Uterus (tissue), 4 donors: Measurements from ENCODE around the gene LRRC3B. TPM values are rescaled to one million over a fixed set of nuclear protein-coding genes. Genes with fewer than 3 reads are reported as not detected.

Experiments used
- DNase-seq, 2 donors: peaks; one replicate each; pipeline ENCODE4 v3.0.0-alpha.2; 2019 to 2020
- H3K27ac ChIP-seq, 2 donors: fragments of 200-600 bp; sonication (generic); 1 replicate in 1 of 2; 2 replicates in 1 of 2; pipeline ENCODE4 v1.5.1; 2016 to 2018
- H3K27me3 ChIP-seq, 2 donors: fragments of 200-600 bp; sonication (generic); one replicate each; pipeline ENCODE4 v1.5.1; 2018 to 2019; ENCODE audit warnings: control low read depth in 1 of 2
- H3K36me3 ChIP-seq, 2 donors: fragments of 200-600 bp; sonication (generic); one replicate each; pipeline ENCODE4 v1.5.1; 2019; ENCODE audit warnings: control low read depth in 1 of 2
- H3K4me1 ChIP-seq, 2 donors: fragments of 200-600 bp; sonication (generic); one replicate each; pipeline ENCODE4 v1.5.1; 2018 to 2019; ENCODE audit warnings: control low read depth in 1 of 2
- H3K4me3 ChIP-seq, 2 donors: fragments of 200-600 bp; sonication (generic); 1 replicate in 1 of 2; 2 replicates in 1 of 2; pipeline ENCODE4 v1.5.1; 2018 to 2019; ENCODE audit warnings: mild to moderate bottlenecking in 1 of 2
- H3K9me3 ChIP-seq, 2 donors: fragments of 200-600 bp; sonication (generic); one replicate each; pipeline ENCODE4 v1.5.1; 2019; ENCODE audit warnings: control low read depth in 1 of 2
- POLR2A ChIP-seq, 2 donors: fragments of 450-650 bp; IDR thresholded peaks; one replicate each; pipeline ENCODE4 v1.6.1; 2016; ENCODE audit warnings: antibody characterized with exemption in 2 of 2, mild to moderate bottlenecking in 1 of 2, moderate library complexity in 1 of 2
- intact Hi-C: fragments of 100-400 bp; cut with DNase I; formaldehyde crosslinking; loops from one replicate; pipeline ENCODE4 v1.15.1; 2023; ENCODE audit warnings: low total_unique reads
- total RNA-seq, 4 donors: library from RNA; depleted of rRNA in 3 of 4; stranded (reverse); fragments of >200 nt in 3 of 4; gene quantifications; one replicate each; pipeline versions ENCODE4 v1.1.0 to v1.2.4, GENCODE V29; 2014 to 2023
- TF ChIP-seq, protein P1 (sequence below), 4 experiments: fragments of 200-600 bp in 2 of 4; fragments of 450-650 bp in 2 of 4; sonication (generic) in 2 of 4; IDR thresholded peaks; one replicate each; pipeline ENCODE4 v1.5.1; 2016 to 2019; ENCODE audit warnings: antibody characterized with exemption in 4 of 4, mild to moderate bottlenecking in 2 of 4, moderate library complexity in 1 of 4
- donor health status: DM: yes; HTN: yes; CAD: no.

Gene LRRC3B
- total RNA-seq, 4 donors from 2014 or later: 0.26 to 14.0 (median 1.3) TPM; not detected in 1

DNA sequence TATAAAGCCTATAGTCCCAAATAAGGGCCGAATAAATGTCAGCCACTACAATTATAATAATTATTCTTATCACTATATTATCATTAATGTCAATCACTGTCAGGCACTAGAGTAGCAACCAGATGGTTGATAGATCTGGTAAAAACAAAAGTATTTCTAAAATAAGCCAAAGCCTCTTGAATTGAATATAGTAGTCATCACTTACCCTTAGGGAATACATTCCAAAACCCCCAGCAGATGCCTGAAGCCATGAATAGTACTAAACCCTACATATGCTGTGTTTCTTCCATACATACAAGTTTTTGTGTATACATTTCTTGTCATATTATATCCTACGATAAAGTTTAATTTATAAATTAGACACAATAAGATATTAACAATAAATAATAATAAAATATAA, 59.1 kb downstream of the LRRC3B start:
- Histone ChIP-seq H3K36me3 (no peaks in the 10 kb centered on the region), H3K4me3 (no peak overlapping the region), H3K9me3 (no peaks in the 10 kb centered on the region), H3K27me3 (no peaks in the 10 kb centered on the region), H3K4me1 (no peaks in the 10 kb centered on the region), H3K27ac (no peak overlapping the region)
- intact Hi-C loops: no loop called here
- TF ChIP-seq, protein P1, sequence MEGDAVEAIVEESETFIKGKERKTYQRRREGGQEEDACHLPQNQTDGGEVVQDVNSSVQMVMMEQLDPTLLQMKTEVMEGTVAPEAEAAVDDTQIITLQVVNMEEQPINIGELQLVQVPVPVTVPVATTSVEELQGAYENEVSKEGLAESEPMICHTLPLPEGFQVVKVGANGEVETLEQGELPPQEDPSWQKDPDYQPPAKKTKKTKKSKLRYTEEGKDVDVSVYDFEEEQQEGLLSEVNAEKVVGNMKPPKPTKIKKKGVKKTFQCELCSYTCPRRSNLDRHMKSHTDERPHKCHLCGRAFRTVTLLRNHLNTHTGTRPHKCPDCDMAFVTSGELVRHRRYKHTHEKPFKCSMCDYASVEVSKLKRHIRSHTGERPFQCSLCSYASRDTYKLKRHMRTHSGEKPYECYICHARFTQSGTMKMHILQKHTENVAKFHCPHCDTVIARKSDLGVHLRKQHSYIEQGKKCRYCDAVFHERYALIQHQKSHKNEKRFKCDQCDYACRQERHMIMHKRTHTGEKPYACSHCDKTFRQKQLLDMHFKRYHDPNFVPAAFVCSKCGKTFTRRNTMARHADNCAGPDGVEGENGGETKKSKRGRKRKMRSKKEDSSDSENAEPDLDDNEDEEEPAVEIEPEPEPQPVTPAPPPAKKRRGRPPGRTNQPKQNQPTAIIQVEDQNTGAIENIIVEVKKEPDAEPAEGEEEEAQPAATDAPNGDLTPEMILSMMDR (IDR thresholded peaks at IDR 0.05): no peak
- no peak for TF ChIP-seq POLR2A (IDR thresholded peaks at IDR 0.05)
- no peak for DNase-seq

DNA sequence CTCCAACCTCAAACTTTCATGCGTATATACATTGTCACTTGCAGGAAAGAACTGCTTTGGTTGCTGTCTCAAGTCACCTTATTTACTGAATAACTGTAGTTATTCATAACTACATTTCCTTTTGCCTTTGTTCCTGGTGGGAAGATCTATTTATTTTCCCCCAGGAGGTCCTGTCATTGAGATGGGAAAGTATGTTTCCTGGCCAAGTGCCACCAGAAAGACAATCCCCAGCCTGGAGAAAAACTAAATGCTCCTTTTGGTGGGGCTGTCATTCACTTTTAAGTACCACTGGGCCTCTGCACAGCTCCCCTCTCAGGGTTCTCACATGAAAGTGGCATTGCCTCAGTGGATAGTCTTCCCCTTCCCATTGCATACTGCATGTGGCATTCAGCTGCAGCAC, 59.8 kb downstream of the LRRC3B start:
- intact Hi-C loops: no loop called here
- H3K27me3 ChIP-seq: no peaks in the 10 kb centered on the region
- no peak for DNase-seq
- no peak overlapping the region for H3K4me3 ChIP-seq
- no peaks in the 10 kb centered on the region for H3K9me3 ChIP-seq
- no peak for TF ChIP-seq POLR2A (IDR thresholded peaks at IDR 0.05)
- TF ChIP-seq, protein P1 (IDR thresholded peaks at IDR 0.05): no peak
- no peaks in the 10 kb centered on the region for H3K36me3 ChIP-seq
- H3K4me1 ChIP-seq: no peaks in the 10 kb centered on the region
- no peak overlapping the region for H3K27ac ChIP-seq

DNA sequence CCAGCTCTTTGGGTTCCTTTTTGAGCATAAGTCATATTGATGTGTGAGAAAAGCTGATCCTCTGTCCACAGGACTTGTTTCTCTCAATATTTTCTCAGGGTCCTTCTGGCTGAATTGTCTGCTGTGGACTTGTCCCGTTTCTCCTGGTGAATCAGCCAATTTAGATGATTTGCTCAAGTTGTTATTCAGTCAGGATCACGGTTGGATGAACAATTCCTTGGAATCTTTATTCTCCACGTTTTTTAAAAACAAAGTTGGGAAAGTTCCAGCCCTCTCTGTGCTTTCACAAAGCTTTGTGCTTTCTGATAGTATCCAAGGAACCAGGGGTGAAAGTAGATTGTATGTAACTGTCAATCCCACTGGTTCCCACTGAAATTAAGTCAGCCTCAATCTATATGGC, 61.3 kb downstream of the LRRC3B start:
- Histone ChIP-seq H3K27ac (no peak overlapping the region), H3K9me3 (no peaks in the 10 kb centered on the region)
- TF ChIP-seq, protein P1 (IDR thresholded peaks at IDR 0.05): no peak
- no peak for TF ChIP-seq POLR2A (IDR thresholded peaks at IDR 0.05)

DNA sequence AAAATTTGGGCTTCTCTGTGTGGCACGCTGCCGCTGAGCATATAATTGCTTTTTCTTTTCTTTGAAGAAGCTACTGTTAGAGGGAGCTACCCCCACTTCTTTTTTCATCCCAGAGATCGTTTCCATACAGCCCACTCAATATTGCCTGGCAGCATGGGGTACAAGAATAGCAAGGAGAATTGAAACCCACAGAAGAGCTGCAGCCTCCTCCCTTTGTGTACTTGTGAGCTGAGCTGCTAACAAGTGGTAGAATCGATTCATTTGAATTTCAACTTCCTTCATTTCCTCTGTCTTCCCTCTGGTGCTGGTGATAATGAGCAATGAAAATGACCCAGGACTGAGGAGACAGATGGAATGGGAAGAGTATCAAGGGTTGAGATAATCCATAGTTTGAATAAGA, 64.9 kb downstream of the LRRC3B start:
- intact Hi-C loops: no loop called here
- no peak for DNase-seq
- TF ChIP-seq POLR2A (IDR thresholded peaks at IDR 0.05): no peak
- TF ChIP-seq, protein P1 (IDR thresholded peaks at IDR 0.05): no peak
- no peaks in the 10 kb centered on the region for H3K9me3 ChIP-seq
- H3K36me3 ChIP-seq: no peaks in the 10 kb centered on the region
- H3K27me3 ChIP-seq: no peaks in the 10 kb centered on the region
- no peaks in the 10 kb centered on the region for H3K4me1 ChIP-seq
- H3K27ac ChIP-seq: no peak overlapping the region
- H3K4me3 ChIP-seq: no peak overlapping the region

More for the DNA sequence above, 61.3 kb downstream of the LRRC3B start:
- Histone ChIP-seq H3K27me3 (no peaks in the 10 kb centered on the region), H3K4me1 (no peaks in the 10 kb centered on the region), H3K36me3 (no peaks in the 10 kb centered on the region), H3K4me3 (no peak overlapping the region)
- no peak for DNase-seq
- intact Hi-C loops: no loop called here

DNA sequence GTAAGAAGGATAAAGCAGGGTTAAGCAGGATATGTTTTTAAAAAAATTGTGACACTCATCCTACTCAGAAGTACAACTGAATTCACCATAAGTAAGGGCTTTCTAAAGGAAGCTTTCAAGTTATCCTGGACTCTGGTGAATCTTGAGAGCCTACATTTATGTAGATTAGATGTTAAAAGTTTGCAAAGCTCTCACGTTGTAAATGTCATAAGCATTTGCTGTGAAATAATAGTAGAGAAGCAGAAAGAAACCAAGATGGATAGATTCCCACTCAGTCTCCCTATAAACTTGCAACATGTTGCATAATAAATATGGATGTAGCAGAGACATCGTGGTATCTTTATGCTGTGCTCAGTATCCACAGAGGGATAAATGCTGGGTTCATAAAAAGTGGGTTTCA, 77.0 kb downstream of the LRRC3B start:
- Histone ChIP-seq H3K27me3 (no peaks in the 10 kb centered on the region), H3K36me3 (no peaks in the 10 kb centered on the region), H3K9me3 (no peaks in the 10 kb centered on the region), H3K27ac (no peak overlapping the region), H3K4me1 (no peaks in the 10 kb centered on the region), H3K4me3 (no peak overlapping the region)
- no peak for DNase-seq
- TF ChIP-seq POLR2A (IDR thresholded peaks at IDR 0.05): no peak
- TF ChIP-seq, protein P1 (IDR thresholded peaks at IDR 0.05): no peak
- intact Hi-C loops: no loop called here
